Endometrium (tissue), 2 donors: ENCODE measurements around the gene CETP.
"Not testable (repeated sequence)": the region's sequence is repeated elsewhere in the genome, so short reads cannot be mapped to it uniquely, and the experiment has no call there.

Experiments used
- FAIRE-seq: peaks from 2 replicates; lab custom pipeline; 2012; peaks lifted over from hg19 to GRCh38; lab: Jason Lieb, UNC
- donor health status: control.
- donor health status: control.

Gene CETP

DNA sequence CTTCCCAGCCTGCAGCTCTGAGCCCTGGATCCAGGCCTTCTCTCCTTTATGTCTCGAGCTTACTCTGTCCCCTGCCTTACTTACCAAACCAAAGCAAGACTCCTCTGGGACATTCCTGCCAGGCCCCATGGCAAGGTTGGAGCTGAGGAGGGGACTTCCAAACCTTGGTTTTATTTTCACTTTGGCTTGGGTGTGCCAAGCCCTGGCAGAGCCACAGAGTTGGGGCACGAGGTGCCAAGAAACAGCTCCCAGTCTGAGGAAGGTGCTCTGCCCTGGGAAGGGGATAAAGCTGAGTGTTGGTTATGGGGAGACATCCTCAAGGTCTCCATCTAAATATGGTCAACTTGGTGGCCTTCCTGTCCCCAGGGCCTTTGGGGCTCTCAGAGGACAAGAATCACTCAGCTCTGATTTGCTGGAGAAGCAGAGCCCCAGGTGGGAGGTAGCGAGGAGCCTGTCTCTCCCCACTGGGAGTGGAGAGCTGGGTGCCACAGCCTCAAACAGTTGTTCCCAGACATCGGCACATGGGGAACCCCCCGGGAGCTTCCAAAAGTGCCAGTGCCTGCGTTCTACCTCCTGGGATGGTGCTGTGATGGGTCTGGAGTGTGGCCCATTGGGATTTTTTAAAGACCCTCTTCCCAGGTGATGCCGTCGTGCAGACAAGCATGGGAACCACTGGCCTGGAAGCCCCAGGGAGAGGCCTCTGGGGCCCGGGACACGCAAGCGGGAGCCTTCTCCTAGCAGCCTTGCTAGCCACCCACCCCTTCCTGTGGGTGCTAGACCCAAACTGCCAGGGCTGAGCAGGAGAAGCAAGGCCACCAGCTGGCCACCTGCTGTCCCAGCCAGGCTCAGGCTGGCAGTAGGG is 37.9 kb downstream of the CETP start:
- FAIRE-seq = no peak

DNA sequence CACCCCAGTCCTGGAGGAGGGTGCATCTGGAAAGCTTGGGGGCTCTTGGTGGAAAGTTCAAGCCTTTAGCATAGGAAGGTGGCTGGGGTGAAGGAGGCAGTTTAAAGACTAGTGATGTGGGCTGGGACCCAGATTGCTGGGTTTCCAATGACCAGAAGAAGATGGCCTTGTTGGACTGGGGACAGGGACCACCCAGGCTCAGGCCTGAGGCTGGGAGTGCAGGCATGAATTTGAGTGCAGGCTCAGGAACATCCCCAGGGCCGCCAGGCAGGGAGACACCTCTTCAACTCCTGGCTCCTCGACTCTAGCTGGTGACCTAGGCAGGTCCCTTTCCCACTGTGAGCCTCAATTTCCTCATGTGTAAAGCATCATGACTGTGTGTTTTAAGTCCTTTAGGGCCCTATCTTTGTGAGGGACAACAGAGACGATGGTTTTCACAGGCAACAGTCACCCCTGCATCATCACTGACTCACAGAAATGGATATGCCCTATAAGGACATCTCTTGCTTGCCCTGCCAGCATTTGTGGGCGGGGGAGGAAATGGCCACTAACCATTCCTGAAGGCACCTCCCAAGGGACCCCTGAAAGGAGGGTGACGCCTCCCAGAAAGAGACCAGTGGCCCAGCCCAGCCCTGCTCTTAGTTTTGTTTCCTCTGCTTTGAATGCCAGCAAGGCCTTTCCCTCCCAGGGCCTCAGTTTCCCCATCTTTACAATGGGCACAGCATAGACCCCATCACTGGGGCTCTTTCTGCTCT is 38.7 kb downstream of the CETP start:
- no peak for FAIRE-seq

DNA sequence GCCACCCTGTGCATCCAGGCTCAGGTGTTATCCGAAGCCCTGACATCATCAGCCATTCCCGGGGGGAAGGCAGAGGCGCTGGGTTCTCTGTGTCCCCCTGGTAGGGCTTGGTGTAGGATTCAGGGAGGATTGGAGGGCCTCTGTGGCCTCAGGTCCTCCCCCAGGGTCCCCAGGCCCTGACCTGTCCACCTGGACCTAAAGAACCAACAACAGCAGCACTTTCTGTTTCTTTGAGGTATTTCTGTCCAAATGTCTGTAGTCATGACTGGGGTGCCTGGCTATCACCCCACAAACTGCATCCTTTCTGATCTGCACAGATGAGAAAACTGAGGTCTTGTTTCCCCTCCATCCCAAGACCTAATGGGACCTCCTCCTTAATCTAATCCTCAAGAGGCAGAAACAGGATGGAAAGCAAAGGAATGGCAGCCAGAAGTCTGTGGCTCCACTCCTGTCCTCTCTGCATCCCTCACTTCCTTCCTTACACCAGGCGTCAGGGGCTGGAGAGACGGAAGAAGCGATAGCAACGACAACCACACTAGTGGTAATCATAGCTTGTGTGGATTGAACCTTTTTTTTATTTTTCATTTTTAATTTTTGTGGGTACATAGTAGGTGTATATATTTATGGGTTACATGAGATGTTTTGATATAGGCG is 39.4 kb downstream of the CETP start:
- FAIRE-seq = no peak

DNA sequence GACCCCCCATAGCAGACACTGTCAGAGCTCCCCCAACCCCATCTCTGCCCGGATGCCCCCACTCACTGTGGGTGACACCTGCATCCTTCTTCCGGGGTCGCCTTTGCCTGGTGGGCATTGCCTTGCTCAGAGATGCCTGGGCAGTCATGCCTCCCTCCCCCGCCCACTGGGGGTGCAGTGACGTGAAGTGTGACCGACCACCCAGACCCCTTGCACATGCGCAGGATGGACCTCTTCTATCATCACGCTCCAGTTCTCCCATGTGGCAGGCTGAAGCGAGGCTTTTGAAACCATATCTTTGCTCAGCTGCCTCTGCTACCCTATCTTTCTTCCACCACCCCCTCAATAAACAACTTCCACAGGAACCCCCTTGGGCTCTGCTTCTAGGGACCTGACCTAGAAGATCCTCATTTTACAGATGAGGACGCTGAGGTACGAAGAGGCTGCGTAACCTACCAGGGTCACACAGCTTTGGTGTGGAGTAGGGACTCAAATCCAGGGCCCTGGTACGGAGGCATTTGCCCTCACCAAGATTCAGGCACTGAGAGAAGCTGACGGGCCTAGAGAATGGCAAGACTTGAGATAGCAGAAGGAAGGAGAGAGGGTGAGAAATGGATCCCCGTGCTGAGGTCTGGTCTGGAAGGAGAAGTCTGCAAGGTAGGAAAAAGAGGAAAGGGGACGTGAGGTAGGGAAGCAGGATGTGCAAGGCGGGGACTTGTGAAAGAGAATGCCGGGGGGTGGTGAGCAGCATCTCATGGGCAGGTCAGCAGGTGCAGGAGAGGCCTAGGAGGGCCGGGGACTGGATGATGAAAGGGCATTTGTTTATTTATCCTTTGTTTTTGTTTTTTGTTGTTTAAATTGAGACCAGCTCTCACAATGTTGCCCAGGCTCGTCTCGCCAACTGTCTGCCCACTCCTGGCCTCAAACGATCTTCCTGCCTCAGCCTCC is 42.0 kb downstream of the CETP start:
- no peak for FAIRE-seq

DNA sequence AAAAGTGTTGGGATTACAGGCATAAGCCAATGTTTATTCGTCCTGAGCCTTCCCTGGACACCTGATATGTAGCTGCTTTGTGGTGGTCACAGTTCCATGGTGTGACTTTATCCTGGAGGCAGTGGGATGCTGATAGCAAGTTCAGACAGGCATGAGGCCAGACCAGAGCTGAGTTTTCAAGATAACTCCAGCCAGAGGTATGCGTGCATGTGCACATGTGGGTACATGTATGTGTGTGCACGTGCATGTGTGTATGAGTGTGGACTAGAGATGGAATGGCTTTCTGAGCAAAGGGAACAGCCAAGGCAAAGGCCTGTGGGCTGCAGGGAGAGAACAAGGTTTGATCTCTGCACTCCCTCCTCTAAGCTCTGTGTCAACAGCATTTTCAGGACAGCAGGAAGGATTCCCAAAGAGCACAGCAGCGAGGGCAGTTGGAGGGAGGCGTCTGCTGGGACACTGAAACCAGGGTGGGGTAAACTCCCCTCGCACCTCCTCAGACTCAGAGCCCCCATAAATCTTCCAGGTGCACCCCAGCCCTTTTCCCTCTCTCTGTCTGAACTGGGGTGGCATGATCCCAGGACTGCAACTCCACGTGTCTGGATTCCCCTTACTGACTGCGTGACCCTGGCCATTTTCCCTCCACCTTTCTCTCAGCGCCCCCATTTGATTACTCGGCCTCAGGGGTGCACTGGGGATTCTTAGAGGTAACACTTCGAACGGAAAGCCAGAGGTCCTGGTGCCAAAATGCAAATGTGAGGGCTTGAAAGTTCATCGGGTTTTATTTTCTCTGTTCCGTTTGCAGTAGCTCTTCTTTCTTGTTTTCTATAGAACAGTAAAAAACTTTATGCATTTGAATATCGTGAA is 42.9 kb downstream of the CETP start:
- no peak for FAIRE-seq

DNA sequence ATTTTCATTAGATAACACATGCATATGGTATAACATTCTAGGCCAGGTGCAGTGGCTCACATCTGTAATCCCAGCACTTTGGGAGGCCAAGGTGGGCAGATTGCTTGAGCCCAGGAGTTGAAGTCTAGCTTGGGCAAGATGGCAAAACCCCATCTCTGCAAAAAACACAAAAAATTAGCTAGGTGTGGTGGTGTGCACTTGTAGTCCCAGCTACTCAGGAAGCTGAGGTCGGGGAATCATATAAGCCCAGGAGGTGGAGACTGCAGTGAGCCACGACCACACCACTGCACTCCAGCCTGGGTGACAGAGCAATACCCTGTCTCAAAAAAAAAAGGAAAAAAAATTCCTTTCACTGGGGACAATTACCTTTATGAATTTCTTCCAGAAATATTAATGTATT is 43.8 kb downstream of the CETP start:
- not testable (repeated sequence) for FAIRE-seq

DNA sequence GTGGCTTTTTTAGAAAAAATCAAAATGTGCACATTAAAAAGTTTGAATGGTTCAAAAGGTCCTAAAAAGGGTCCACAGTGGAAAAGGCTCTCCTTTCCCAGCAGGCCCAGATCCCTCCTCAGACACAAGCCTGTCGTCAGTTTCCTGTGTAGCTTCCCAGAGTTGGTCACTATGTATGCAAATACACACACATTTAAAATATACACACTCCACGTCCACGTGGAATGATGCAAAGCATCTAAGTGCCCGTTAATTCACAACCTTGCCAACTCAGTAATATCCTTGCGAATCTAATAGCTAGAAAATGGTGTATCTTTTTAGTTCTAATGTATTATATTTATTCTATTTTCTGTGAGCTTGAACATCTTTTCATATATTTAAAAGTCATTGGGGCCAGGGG is 45.3 kb downstream of the CETP start:
- FAIRE-seq = no peak

DNA sequence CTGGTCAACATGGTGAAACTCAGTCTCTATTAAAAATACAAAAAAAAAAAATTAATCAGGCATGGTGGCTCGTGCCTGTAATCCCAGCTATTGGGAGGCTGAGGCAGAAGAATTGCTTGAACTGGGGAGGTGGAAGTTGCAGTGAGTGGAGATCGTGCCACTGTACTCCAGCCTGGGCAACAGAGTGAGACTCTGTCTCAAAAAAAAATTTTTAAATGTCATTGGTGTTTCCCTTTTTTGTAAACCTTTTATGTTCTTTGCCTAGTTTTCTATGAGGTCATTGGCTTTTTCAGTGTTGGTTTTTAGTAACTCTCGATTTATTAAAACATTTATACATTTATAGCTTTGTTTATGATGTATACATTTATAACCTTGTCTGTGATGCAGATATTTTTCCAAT is 45.8 kb downstream of the CETP start:
- no peak for FAIRE-seq

DNA sequence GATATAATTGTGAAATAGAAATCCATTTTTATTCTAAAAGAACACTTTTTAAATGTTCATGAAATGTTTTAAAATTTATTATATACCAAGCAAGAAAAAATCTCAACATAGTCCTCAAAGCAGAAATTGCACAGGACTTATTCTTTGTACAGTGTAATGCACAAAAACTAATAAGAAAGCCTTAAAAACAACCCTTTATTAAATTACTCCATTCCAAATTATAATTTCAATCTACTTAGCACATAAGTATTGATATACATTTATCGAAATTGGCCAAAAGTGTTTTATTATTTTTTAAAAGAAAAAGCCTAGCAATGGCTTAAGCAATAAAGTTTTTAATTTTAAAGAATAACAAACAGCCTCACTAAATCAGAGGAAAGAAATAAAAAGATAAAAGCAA is 46.7 kb downstream of the CETP start:
- FAIRE-seq = no peak

DNA sequence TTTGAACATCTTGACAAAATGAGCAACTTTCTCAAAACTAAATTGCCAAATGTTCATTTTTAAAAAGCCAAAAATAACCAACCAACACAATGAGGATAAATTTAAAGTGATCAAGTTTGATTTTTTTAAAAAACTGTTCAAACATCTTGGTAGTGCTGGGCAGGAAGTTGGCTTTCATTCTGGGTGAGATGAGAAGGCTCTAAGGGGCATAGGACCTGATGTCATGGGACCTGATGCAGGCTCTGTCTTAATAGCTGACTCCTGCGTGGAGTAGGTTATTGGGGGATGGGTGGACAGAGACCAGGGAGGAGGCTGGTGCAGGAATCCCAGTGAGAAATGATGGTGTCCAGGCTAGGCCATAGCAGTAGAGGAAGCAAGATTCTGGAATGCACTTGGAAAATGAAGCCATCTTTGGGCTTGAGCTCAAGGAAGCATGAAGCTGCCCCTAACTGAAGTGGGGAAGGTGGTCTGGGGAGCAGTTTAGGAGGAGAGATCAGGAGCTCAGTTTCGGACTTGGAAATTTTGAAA is 48.0 kb downstream of the CETP start:
- FAIRE-seq = no peak

DNA sequence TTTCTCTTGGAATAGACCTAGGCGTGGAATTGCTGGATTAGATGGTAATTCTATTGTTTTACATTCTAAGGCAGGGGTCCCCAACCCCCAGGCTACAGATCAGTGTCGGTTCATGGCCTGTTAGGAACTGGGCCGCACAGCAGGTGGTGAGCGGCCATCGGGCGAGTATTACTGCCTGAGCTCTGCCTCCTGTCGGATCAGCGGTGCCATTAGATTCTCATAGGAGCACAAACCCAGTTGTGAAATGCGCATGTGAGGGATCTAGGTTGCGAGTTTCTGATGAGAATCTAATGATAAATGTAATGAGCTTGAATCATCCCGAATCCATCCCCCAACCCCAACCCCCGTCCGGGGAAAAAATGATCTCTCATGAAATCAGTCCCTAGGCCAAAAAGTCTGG is 50.6 kb downstream of the CETP start:
- FAIRE-seq = no peak

DNA sequence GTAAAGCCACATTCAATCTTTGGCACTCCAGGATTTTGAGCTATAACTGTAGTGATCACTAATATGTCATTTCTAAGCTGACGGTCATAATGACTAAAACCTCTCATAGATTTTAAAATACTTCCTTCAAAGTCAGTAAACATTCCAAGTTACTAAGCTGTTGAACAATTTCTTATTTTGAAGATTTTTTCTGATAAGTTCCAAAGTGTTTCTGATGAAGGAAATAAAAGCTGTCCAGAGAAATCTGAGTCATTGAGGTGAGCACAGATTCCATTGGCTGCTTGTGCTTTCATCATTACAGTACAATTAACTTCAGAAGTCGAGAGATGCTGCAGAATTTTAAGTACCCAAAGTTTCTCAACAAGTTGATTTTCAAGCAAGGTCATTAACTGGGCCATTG is 51.5 kb downstream of the CETP start:
- FAIRE-seq = no peak

DNA sequence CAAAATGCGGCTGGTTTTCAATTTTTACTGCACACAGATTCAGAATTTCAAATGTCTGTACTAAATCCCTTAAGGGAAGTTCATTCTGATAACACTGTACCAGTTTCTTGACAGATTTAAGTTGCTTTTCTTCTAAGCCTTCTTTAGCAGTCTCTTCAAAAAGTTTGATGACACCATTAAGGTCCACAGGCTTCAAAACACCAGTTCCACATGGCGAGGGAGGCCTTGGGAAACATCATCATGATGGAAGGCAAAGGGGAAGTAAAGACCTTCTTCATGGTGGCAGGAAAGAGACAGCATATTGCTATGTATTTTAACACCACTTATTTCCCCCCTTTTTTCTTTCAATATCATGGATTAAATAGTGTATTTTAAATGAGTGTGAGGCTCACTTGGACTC is 52.2 kb downstream of the CETP start:
- FAIRE-seq = no peak

DNA sequence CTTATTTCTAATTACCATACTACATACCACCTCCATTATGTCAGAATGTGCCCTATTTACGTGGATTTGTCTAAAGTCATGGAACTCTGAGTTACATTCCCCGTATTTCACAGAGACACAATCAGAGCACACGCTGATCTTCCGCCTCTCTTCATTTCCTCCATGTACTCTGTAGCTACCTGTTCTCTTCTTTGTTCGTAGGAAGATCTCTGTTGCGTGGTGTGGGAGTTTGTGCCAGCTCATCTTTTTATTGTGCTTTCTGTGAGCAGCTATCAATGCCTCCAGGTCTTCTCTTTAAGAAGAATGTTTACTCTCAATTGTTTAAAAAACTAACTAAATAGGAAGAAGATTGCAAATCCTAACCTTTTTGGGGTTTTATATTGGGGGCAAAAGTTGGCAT is 54.6 kb downstream of the CETP start:
- FAIRE-seq = no peak

DNA sequence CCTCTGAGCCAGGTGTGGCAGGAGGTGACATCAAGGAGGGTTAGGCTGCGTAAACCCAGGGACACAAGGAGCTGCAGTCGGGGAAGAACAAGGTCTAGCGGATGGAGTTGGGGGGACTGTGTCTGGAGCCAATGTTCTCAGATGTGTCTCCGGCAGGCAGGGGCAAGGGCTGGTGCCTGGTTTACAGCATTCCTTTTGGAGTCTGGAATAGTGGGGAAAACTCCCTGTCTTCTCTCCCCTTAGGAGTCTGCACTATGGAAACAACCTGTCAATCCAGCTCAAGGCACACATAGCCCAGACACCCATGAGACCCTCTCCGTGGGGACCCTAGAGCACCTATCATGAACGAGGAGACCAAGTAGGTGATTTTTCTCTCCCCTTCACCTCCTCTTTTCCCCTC is 55.1 kb downstream of the CETP start:
- no peak for FAIRE-seq

DNA sequence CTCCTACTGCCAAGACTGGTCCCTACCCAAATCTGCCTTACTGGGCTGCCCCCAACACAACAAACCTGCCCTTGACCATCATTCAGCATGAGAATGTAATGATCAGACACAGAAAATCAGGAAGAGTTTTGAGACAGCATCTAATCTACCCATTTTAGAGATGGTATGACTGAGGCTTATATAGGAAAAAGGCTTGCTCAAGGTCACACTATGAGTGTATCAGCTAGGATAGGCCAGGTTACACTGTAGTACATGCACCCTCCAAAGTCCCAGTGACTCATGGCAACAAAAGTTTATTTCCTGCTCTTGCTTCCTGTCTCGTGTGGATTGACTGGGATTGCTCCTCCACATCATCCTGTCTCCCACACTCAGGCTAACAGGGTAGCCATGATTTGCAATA is 55.5 kb downstream of the CETP start:
- FAIRE-seq = no peak

DNA sequence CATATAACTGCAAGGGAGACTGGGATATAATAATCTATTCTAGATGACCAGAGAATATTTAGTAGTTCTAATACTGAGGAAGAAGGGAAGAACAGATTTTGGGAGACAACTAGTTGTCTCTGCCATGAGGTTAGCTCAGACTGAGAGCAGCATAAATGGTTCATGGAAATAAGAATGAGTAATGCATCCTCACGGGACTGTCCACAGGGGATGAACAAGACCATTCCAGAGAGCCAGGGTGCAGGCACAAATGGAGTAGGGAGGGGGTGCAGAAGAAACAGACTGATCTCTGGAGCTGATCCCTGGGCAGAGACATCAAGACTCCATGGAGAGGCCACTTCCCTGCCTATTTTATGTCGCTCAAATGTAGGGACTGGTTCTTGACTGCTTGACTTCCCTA is 58.0 kb downstream of the CETP start:
- no peak for FAIRE-seq

DNA sequence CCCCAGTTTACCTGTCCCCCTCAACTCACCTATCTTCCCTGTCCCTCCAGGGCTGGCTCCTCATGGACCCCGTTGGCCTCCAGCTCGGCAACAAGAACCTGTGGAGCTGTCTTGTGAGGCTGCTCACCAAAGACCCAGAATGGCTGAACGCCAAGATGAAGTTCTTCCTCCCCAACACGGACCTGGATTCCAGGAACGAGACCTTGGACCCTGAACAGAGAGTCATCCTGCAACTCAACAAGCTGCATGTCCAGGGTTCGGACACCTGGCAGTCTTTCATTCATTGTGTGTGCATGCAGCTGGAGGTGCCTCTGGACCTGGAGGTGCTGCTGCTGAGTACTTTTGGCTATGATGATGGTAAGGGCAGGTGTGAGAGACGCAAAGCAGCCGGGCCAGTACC is 58.9 kb downstream of the CETP start:
- no peak for FAIRE-seq

DNA sequence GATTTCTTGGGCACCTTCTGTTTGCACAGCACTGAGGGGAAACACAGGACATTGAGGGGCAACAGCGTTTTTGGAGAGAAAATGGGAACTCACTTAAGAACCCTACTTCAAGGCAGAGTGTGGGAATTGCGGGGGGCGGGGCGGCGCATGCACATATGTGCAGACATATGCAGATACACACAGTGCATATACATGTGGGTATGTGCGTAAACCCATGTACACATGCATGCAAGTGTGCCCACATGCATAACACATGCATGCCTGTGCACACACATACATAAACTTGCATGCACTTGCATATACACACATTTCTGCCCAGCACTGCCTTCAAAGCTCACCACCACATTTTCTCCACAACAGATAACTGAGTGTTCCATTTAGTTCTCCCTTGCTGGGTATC is 60.0 kb downstream of the CETP start:
- no peak for FAIRE-seq

DNA sequence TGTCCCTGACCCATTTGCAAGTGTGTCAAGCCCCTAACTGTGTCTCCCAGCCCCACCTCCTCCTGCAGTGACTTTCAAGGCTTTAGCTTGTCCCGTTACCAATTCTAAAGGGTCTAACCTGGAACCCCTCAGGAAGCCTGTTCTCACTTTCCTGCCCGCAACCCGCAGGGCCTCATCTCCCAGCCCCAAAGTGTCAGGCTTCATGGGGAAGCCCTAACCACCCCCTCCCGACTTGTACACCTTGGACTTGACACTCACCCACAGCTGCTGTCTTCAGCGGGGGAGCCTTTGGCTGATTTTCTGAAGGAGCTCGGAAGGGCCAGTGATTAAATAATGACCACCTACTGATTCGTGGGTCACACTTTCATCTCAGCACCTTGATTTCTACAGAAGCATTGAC is 60.7 kb downstream of the CETP start:
- FAIRE-seq = no peak
